HepG2 (cell line): ENCODE measurements around the gene PCNT. TPM values are rescaled to one million over a fixed set of nuclear protein-coding genes. Genes with fewer than 3 reads are reported as not detected.

Experiments
- ATAC-seq: fragments of 200-7000 bp; cut with Tn5 transposase; 3 replicates; pipeline ENCODE4 v1.9.1; 2020; ENCODE audit warnings: mild to moderate bottlenecking, moderate library complexity
- BruUV-seq: library from RNA; stranded (reverse); fragments of 400-500 nt; replicated peaks from 2 replicates; lab custom pipeline; 2021; lab: Mats Ljungman, UMichigan
- CTCF ChIA-PET: fragments of 300-600 bp; formaldehyde crosslinking; extraction: SDS; loops from one replicate; lab custom pipeline; 2021; ENCODE audit warnings: low total read pairs, inconsistent platforms, low intra/inter-chr PET ratio; lab: Yijun Ruan, JAX
- POLR2A ChIA-PET: fragments of 350-600 bp; sonication (Branson Sonifier 250); formaldehyde crosslinking; loops from one replicate; lab custom pipeline; 2020; ENCODE audit warnings: antibody characterized with exemption, inconsistent platforms; lab: Yijun Ruan, JAX
- DNase-seq: peaks from one replicate; pipeline ENCODE4 v3.0.0-alpha.2; 2015; ENCODE audit warnings: low spot score
- FAIRE-seq: peaks from 3 replicates; lab custom pipeline; 2011; peaks lifted over from hg19 to GRCh38; lab: Jason Lieb, UNC
- H2AFZ ChIP-seq: one replicate; pipeline ENCODE4 v1.6.1; 2011; ENCODE audit warnings: low read length, inconsistent platforms
- H3K27ac ChIP-seq: fragments of 300-600 bp; 3 replicates; pipeline ENCODE4 v1.8.0; 2011; ENCODE audit warnings: mixed run types, mild to moderate bottlenecking, mixed read lengths, low read length, inconsistent platforms; ENCODE audit not compliant: insufficient read depth; ENCODE audit errors: extremely low read length
- H3K27me3 ChIP-seq, 2 experiments: fragments of 200-600 bp in 1 of 2; 2 replicates in 1 of 2; 3 replicates in 1 of 2; pipeline versions ENCODE4 v1.6.0 to v1.8.0; 2011; ENCODE audit warnings: low read length in 2 of 2, mild to moderate bottlenecking in 2 of 2, moderate library complexity in 2 of 2, inconsistent platforms in 1 of 2; ENCODE audit not compliant: insufficient read depth in 2 of 2, control insufficient read depth in 1 of 2
- H3K36me3 ChIP-seq, 2 experiments: fragments of 200-600 bp in 1 of 2; replicated peaks in 1 of 2; 2 replicates in 1 of 2; 3 replicates in 1 of 2; pipeline versions ENCODE4 v1.5.1 to v1.8.0; 2011; ENCODE audit warnings: low read length in 2 of 2, inconsistent platforms in 1 of 2; ENCODE audit not compliant: insufficient read depth in 2 of 2, control insufficient read depth in 1 of 2
- H3K4me1 ChIP-seq: 2 replicates; pipeline ENCODE4 v1.5.1; 2012; ENCODE audit warnings: low read length, inconsistent platforms; ENCODE audit not compliant: insufficient read depth
- H3K4me2 ChIP-seq: 2 replicates; pipeline ENCODE4 v1.6.0; 2011; ENCODE audit warnings: low read depth, low read length, inconsistent platforms
- H3K4me3 ChIP-seq, 3 experiments: fragments of 200-600 bp in 1 of 3; sonication (generic), shearing (Covaris generic) in 1 of 3; replicated peaks in 1 of 3; 2 replicates each; pipeline ENCODE4 v1.5.1; 2011 to 2016; ENCODE audit warnings: low read length in 3 of 3, inconsistent platforms in 2 of 3, low read depth in 2 of 3, mild to moderate bottlenecking in 2 of 3, control low read depth in 1 of 3, mixed read lengths in 1 of 3; ENCODE audit not compliant: insufficient read depth in 1 of 3
- H3K79me2 ChIP-seq: one replicate; pipeline ENCODE4 v1.6.1; 2011; ENCODE audit warnings: low read length, inconsistent platforms; ENCODE audit not compliant: insufficient read depth
- H3K9ac ChIP-seq: 2 replicates; pipeline ENCODE4 v1.6.0; 2011; ENCODE audit warnings: mild to moderate bottlenecking, low read depth, low read length, inconsistent platforms; ENCODE audit not compliant: insufficient read depth
- H3K9me3 ChIP-seq: 2 replicates; pipeline ENCODE4 v1.5.1; 2012; ENCODE audit warnings: mild to moderate bottlenecking, low read length
- H4K20me1 ChIP-seq: 2 replicates; pipeline ENCODE4 v1.6.0; 2011; ENCODE audit warnings: inconsistent platforms, mild to moderate bottlenecking, low read length, moderate library complexity; ENCODE audit not compliant: insufficient read depth
- FLYWCH1 ChIP-seq: sonication (generic); formaldehyde crosslinking; IDR thresholded peaks from 2 replicates; pipeline ENCODE4 v1.8.1; 2023; ENCODE audit warnings: mild to moderate bottlenecking, missing genetic modification reagents
- HOXA5 ChIP-seq: sonication (generic); formaldehyde crosslinking; IDR thresholded peaks from 2 replicates; pipeline ENCODE4 v1.4.0; 2020; ENCODE audit warnings: missing genetic modification reagents
- IRF2 ChIP-seq: IDR thresholded peaks from 2 replicates; pipeline ENCODE4 v1.6.1; 2018; ENCODE audit warnings: missing genetic modification reagents, missing compliant biosample characterization
- PRPF4 ChIP-seq: fragments of 200-400 bp; formaldehyde crosslinking; IDR thresholded peaks from 2 replicates; pipeline ENCODE4 v1.6.1; 2016; ENCODE audit warnings: low read length, low read depth; ENCODE audit not compliant: poor library complexity, severe bottlenecking
- SKI ChIP-seq: fragments of 450-650 bp; IDR thresholded peaks from one replicate; pipeline ENCODE4 v1.6.1; 2018; ENCODE audit warnings: mild to moderate bottlenecking; ENCODE audit not compliant: partially characterized antibody
- ZBTB21 ChIP-seq: sonication (generic); formaldehyde crosslinking; IDR thresholded peaks from 2 replicates; pipeline ENCODE4 v1.4.0; 2020; ENCODE audit warnings: missing genetic modification reagents
- ZBTB7B ChIP-seq: sonication (generic); formaldehyde crosslinking; IDR thresholded peaks from 2 replicates; pipeline ENCODE4 v1.4.0; 2020; ENCODE audit warnings: missing genetic modification reagents
- ZNF296 ChIP-seq: sonication (generic); formaldehyde crosslinking; conservative IDR thresholded peaks from 2 replicates; pipeline ENCODE4 v1.5.0; 2020; ENCODE audit warnings: mild to moderate bottlenecking, missing genetic modification reagents
- ZNF3 ChIP-seq: IDR thresholded peaks from 2 replicates; pipeline ENCODE4 v1.7.0; 2017; ENCODE audit warnings: inconsistent platforms
- ZNF766 ChIP-seq: sonication (generic); formaldehyde crosslinking; IDR thresholded peaks from 2 replicates; pipeline ENCODE4 v1.5.0; 2020; ENCODE audit warnings: missing genetic modification reagents, borderline replicate concordance
- ZNF777 ChIP-seq: sonication (generic); formaldehyde crosslinking; IDR thresholded peaks from 2 replicates; pipeline ENCODE4 v1.4.0; 2020; ENCODE audit warnings: missing genetic modification reagents
- WGBS: methylation state at CpG from one replicate; pipeline ENCODE4 v1.1.6; 2017; ENCODE audit warnings: low lambda C conversion rate; 5-methylcytosine and 5-hydroxymethylcytosine counted together
- in situ Hi-C: cut with HindIII; loops from 2 replicates; pipeline ENCODE4 v1.10.0; 2017; ENCODE audit warnings: low pct_unique_long_range_greater_than_20kb; ENCODE audit not compliant: extremely low pct_ligation_motif_present
- intact Hi-C: fragments of 100-400 bp; cut with micrococcal nuclease; formaldehyde crosslinking; loops from one replicate; pipeline ENCODE4 v1.10.0; 2022; ENCODE audit not compliant: unreplicated experiment
- polyA plus RNA-seq, 8 experiments: library from polyadenylated mRNA; depleted of rRNA in 3 of 8; stranded (reverse) in 7 of 8; unstranded in 1 of 8; fragments of >200 nt; fragmentation: Illumina TruSeq in 4 of 8; extraction: Trizol in 4 of 8; gene quantifications; 2 replicates each; pipeline versions ENCODE4 v1.2.1 to v1.2.3, GENCODE V29; 2011 to 2016; ENCODE audit warnings: low read depth in 4 of 8, missing spikeins in 1 of 8, mixed read lengths in 1 of 8; ENCODE audit not compliant: insufficient read depth in 1 of 8
- total RNA-seq, 5 experiments: library from RNA; depleted of rRNA; stranded (reverse); fragments of >200 nt; fragmentation: Illumina TruSeq; extraction: Trizol; gene quantifications; 2 replicates each; pipeline ENCODE4 v1.2.3, GENCODE V29; 2016; ENCODE audit warnings: low read depth in 1 of 5
- TF ChIP-seq, protein P1 (sequence below): sonication (generic); formaldehyde crosslinking; IDR thresholded peaks from 2 replicates; pipeline ENCODE4 v1.5.1; 2020; ENCODE audit warnings: missing genetic modification reagents, mild to moderate bottlenecking, borderline replicate concordance
- TF ChIP-seq, protein P2 (sequence below): sonication (generic); formaldehyde crosslinking; IDR thresholded peaks from 2 replicates; pipeline ENCODE4 v1.4.0; 2020; ENCODE audit warnings: mild to moderate bottlenecking, missing genetic modification reagents

The PCNT gene
- total and polyA plus RNA-seq, 2 of the 13 experiments (the other 11 are each of a cell fraction or from before 2014, with no cell fraction given), result 5.6 to 12.4 TPM

DNA sequence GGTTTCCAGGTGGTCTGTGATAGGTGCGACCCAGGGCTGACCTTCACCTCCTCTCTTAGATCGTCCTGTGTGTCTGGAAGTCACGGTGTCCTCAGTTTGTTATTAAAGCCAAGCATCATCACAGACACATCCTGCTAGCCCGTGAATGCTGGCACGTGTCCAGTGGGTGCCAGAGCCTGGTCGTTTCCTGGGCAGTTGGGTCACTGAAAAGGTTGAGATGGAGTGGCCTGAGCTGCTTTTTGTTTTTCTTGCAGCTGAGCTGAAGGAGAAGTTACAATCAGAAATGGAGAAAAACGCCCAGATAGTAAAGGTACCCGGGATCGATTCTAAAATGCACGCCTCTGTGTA, 23.2 kb downstream of the PCNT start:
- ATAC-seq (no peak), DNase-seq (no peak), FAIRE-seq (no peak)
- WGBS, result 94% methylated on average over 8 of the region's 10 CpGs
- in situ Hi-C loops, result no loop called here
- no peaks in the 10 kb centered on the region; the same call in 1 of the 2 replicates for H4K20me1 ChIP-seq
- no peak overlapping the region for H3K4me2 ChIP-seq
- H3K27ac ChIP-seq, result no peak overlapping the region
- no TSS peak for BruUV-seq
- H3K9me3 ChIP-seq, result no peaks in the 10 kb centered on the region
- no peaks in the 10 kb centered on the region; a peak in 1 of 5 replicates for H3K27me3 ChIP-seq
- H3K36me3 ChIP-seq, result peaks cover 31 to 65% of the 10 kb centered on the region in 2 experiments
- CTCF ChIA-PET, result no interaction called here
- no peak overlapping the region for H3K4me3 ChIP-seq
- TF ChIP-seq, protein P1, sequence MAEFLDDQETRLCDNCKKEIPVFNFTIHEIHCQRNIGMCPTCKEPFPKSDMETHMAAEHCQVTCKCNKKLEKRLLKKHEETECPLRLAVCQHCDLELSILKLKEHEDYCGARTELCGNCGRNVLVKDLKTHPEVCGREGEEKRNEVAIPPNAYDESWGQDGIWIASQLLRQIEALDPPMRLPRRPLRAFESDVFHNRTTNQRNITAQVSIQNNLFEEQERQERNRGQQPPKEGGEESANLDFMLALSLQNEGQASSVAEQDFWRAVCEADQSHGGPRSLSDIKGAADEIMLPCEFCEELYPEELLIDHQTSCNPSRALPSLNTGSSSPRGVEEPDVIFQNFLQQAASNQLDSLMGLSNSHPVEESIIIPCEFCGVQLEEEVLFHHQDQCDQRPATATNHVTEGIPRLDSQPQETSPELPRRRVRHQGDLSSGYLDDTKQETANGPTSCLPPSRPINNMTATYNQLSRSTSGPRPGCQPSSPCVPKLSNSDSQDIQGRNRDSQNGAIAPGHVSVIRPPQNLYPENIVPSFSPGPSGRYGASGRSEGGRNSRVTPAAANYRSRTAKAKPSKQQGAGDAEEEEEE, result no peak
- TF ChIP-seq, protein P2, sequence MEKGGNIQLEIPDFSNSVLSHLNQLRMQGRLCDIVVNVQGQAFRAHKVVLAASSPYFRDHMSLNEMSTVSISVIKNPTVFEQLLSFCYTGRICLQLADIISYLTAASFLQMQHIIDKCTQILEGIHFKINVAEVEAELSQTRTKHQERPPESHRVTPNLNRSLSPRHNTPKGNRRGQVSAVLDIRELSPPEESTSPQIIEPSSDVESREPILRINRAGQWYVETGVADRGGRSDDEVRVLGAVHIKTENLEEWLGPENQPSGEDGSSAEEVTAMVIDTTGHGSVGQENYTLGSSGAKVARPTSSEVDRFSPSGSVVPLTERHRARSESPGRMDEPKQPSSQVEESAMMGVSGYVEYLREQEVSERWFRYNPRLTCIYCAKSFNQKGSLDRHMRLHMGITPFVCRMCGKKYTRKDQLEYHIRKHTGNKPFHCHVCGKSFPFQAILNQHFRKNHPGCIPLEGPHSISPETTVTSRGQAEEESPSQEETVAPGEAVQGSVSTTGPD (CRISPR knock-in tag), result no peak
- TF ChIP-seq, all 625 proteins: peak for 0
- POLR2A ChIA-PET, result no interaction called here
- Histone ChIP-seq H2AFZ (no peak overlapping the region), H3K79me2 (peaks cover 6% of the 10 kb centered on the region), H3K4me1 (no peaks in the 10 kb centered on the region), H3K9ac (no peak overlapping the region)
- intact Hi-C loops, result no loop called here

DNA sequence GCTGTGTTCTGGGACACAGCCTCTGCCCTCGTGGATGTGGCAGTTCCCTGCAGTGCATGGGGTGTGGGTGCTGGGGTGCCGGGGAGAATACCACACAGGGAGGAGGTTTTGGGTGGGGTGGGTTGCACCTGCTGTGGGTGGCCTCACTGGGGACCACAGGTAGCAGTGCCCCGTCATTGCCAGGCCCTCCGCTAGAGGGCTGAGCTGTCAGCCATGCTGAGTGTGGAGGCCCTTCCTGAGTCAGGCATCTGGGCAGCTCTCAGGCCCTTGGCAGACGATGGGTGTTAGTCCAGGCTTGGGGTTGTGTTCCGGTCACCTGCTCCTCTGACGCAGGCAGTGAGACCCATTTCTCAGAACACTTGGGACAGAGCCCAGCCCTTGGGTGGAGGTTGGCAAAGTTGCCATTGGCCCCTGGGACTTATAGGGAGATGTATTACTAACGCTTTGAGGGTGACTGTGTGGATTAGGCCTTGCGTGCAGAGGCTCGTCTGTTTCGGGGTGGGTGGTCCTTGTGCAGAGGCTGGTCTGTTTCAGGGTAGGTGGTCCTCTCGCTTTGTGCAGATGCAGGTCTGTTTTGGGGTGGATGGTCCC, 23.9 kb downstream of the PCNT start:
- ChIA-PET POLR2A (no interaction called here), CTCF (no interaction called here)
- Histone ChIP-seq H3K4me1 (no peaks in the 10 kb centered on the region), H3K4me3 (no peak overlapping the region), H2AFZ (no peak overlapping the region), H3K9me3 (no peaks in the 10 kb centered on the region), H3K9ac (no peak overlapping the region), H3K79me2 (peaks cover 6% of the 10 kb centered on the region), H3K4me2 (no peak overlapping the region), H3K27ac (no peak overlapping the region), H3K36me3 (peaks cover 33 to 72% of the 10 kb centered on the region in 2 experiments), H4K20me1 (no peaks in the 10 kb centered on the region; the same call in 1 of the 2 replicates), H3K27me3 (no peaks in the 10 kb centered on the region; a peak in 1 of 5 replicates)
- DNase-seq, result no peak
- no peak for FAIRE-seq
- 86% methylated on average over 8 of the region's 12 CpGs for WGBS
- in situ Hi-C loops (no loop called here), intact Hi-C loops (no loop called here)
- no TSS peak for BruUV-seq
- peak; percentile 56 for ATAC-seq
- TF ChIP-seq ZBTB7B (CRISPR knock-in tag) (no peak), HOXA5 (CRISPR knock-in tag) (no peak), ZBTB21 (CRISPR knock-in tag) (no peak), ZNF296 (CRISPR knock-in tag) (no peak), PRPF4 (no peak), FLYWCH1 (CRISPR knock-in tag) (no peak), ZNF777 (no peak), IRF2 (no peak), SKI (no peak), ZNF766 (CRISPR knock-in tag) (no peak), ZNF3 (no peak)
